CD8-positive, alpha-beta memory T cell (primary cell): Measurements from ENCODE around the gene JADE2. TPM values are rescaled to one million over a fixed set of nuclear protein-coding genes. Genes with fewer than 3 reads are reported as not detected.
"Not testable (repeated sequence)": the region's sequence is repeated elsewhere in the genome, so short reads cannot be mapped to it uniquely, and the experiment has no call there.

Source experiments
- CTCF ChIA-PET: fragments of 350-600 bp; sonication (Branson Sonifier 250); formaldehyde crosslinking; loops from one replicate; lab custom pipeline; 2021; ENCODE audit warnings: antibody characterized with exemption; lab: Charles Lee
- POLR2A ChIA-PET: fragments of 350-600 bp; sonication (Branson Sonifier 250); formaldehyde crosslinking; loops from one replicate; lab custom pipeline; 2021; ENCODE audit warnings: antibody characterized with exemption; lab: Charles Lee
- DNase-seq, 5 donors: peaks; one replicate each; pipeline versions ENCODE4 v3.0.0 to v3.0.0-alpha.2; 2020 to 2022; ENCODE audit warnings: mixed read lengths in 1 of 5
- H3K27ac ChIP-seq: one replicate; pipeline ENCODE4 v1.7.0; 2013; ENCODE audit warnings: low read depth, mild to moderate bottlenecking, low read length, moderate library complexity
- H3K27me3 ChIP-seq: 2 replicates; pipeline ENCODE4 v1.7.0; 2013; ENCODE audit warnings: low read length, mild to moderate bottlenecking; ENCODE audit not compliant: insufficient read depth, poor library complexity, severe bottlenecking
- H3K36me3 ChIP-seq: 2 replicates; pipeline ENCODE4 v1.7.0; 2013; ENCODE audit warnings: mild to moderate bottlenecking, low read length, moderate library complexity; ENCODE audit not compliant: insufficient read depth
- H3K4me1 ChIP-seq: 2 replicates; pipeline ENCODE4 v1.7.0; 2013; ENCODE audit warnings: mild to moderate bottlenecking, low read length, moderate library complexity; ENCODE audit not compliant: insufficient read depth
- H3K4me3 ChIP-seq: 2 replicates; pipeline ENCODE4 v1.7.0; 2013; ENCODE audit warnings: mild to moderate bottlenecking, low read length
- H3K9me3 ChIP-seq: 2 replicates; pipeline ENCODE4 v1.7.0; 2013; ENCODE audit warnings: mild to moderate bottlenecking, low read length
- H3K27ac Mint-ChIP-seq, 8 donors: one replicate each; pipeline ENCODE4 v1.8.0; 2020 to 2021; ENCODE audit warnings: mixed read lengths in 8 of 8, mild to moderate bottlenecking in 6 of 8, inconsistent platforms in 3 of 8, moderate library complexity in 3 of 8
- H3K27me3 Mint-ChIP-seq, 2 donors: one replicate each; pipeline ENCODE4 v1.8.0; 2020 to 2021; ENCODE audit warnings: mixed read lengths in 2 of 2, mild to moderate bottlenecking in 1 of 2, moderate library complexity in 1 of 2
- H3K36me3 Mint-ChIP-seq, 3 donors: one replicate each; pipeline ENCODE4 v1.8.0; 2020 to 2021; ENCODE audit warnings: mixed read lengths in 3 of 3, inconsistent platforms in 1 of 3, mild to moderate bottlenecking in 1 of 3
- H3K4me1 Mint-ChIP-seq, 3 donors: one replicate each; pipeline ENCODE4 v1.8.0; 2020 to 2021; ENCODE audit warnings: mixed read lengths in 3 of 3, inconsistent platforms in 1 of 3, mild to moderate bottlenecking in 1 of 3
- H3K4me3 Mint-ChIP-seq, 7 donors: one replicate each; pipeline ENCODE4 v1.8.0; 2020 to 2021; ENCODE audit warnings: mixed read lengths in 7 of 7, mild to moderate bottlenecking in 6 of 7, moderate library complexity in 4 of 7, inconsistent platforms in 2 of 7
- H3K9me3 Mint-ChIP-seq, 5 donors: one replicate each; pipeline ENCODE4 v1.8.0; 2020 to 2022; ENCODE audit warnings: mixed read lengths in 5 of 5, mild to moderate bottlenecking in 3 of 5, moderate library complexity in 2 of 5, inconsistent platforms in 1 of 5
- polyA plus RNA-seq: library from polyadenylated mRNA; unstranded; fragments of 300-500 nt; fragmentation: Illumina TruSeq; gene quantifications from one replicate; pipeline ENCODE4 v1.2.3, GENCODE V29; 2021
- total RNA-seq, 2 experiments: library from RNA; stranded (reverse); gene quantifications; one replicate each; pipeline ENCODE4 v1.2.3, GENCODE V29; 2021

Gene JADE2
- total and polyA plus RNA-seq, 3 experiments from 2014 or later = 47.1 to 107 (median 105) TPM

DNA sequence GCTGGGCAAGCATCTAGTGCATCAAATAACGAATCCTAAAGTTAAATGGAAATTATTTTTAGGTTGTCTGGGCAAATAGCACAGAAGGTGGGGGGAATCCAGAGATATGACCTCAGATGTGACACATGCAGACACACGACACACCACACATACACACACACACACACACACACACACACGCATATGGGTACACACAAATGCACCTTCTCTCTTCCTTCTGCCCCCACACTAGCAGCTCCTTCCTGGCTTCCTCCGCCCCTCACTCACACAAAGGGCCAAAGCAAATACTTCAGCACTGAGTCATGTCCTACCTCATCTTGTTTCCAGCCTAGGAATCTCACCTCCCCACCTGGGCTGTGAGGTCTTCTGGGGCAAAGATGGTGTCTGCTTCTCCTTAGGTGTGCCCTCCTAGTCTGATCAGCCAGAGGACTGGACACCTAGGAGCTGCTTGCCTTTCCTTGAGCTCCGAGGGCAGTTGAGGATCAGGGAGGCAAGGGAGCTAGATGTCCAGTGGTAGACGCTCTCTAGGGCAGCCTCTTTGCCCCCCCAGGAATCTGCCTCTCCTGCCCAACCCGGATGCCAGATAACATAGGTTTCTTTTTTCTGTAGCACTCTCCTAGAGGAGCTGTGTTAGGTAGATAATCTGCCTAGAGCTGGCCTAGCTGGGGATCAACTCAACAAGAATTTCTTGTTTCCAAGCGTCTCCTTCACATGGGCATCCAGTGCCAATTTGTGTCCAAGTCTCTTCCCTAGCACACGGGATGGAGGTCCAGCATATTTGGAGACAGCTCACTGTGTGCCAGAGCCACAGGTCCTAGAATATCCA is 14.3 kb upstream of the JADE2 start:
- no peak overlapping the region for H3K4me3 ChIP-seq
- no peaks in the 10 kb centered on the region for H3K9me3 Mint-ChIP-seq
- no peaks in the 10 kb centered on the region for H3K9me3 ChIP-seq
- H3K27ac ChIP-seq = no peak overlapping the region
- H3K4me1 Mint-ChIP-seq = peaks cover 0 to 5% (median 4%) of the 10 kb centered on the region in 3 donors
- H3K27ac Mint-ChIP-seq = no peak overlapping the region
- DNase-seq = no peak
- H3K4me1 ChIP-seq = peaks cover 7% of the 10 kb centered on the region
- H3K27me3 Mint-ChIP-seq = no peaks in the 10 kb centered on the region
- H3K4me3 Mint-ChIP-seq = no peak overlapping the region
- no peaks in the 10 kb centered on the region for H3K36me3 ChIP-seq
- ChIA-PET POLR2A (interaction anchor here (0.6 kb wide), 1 partner anchor 325 kb away, joined by 5 read pairs; no protein-coding TSS in a partner anchor), CTCF (interaction anchor here (1.3 kb wide), 1 partner anchor 16 kb away, joined by 4 read pairs; no protein-coding TSS in a partner anchor)
- H3K36me3 Mint-ChIP-seq = no peaks in the 10 kb centered on the region
- H3K27me3 ChIP-seq = no peaks in the 10 kb centered on the region

DNA sequence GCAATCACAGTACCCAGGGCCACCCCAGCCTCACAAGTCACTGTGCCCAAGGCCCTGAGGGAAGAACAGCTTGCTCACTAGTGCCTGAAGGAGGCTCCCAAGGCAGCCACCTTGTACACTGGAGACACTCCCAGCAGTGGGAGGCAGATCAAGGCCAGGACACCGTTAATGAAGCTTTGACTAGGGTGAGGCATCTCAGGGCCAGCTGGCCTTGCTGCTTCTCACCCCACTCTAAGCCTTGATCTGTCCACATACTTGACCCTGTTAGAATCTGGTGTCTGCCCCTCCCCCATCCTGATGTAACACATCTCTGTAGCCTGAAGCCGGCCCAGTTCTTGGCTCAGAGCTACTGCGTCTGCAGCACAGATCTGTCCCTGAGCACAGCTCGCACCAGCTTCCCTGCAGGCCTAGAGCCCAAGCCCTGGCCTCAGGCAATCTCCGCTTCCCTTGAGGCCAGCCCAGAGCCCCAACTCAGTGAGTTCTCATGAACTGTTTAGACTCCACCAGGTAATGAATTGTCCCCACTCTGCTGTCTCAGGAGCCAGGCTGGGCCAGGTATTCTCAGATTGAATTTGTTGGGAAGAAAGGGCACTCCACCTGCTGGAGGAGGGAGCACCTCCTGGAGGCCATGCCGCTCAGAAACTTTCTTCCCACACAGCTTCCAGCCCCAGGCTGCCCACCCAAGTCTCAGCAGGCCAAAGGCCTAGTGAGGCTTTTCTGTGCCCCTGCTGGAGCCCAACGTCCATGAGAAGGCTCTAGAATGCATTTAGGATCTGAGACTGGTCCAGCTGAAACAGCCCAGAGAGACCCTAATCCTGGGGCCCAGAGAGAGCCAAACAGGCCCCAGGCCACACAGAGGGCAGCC is 13.4 kb upstream of the JADE2 start:
- POLR2A ChIA-PET = interaction anchor here (0.6 kb wide), 1 partner anchor 325 kb away, joined by 5 read pairs; no protein-coding TSS in a partner anchor
- Histone ChIP-seq H3K27me3 (no peaks in the 10 kb centered on the region), H3K27ac (no peak overlapping the region), H3K36me3 (no peaks in the 10 kb centered on the region), H3K9me3 (no peaks in the 10 kb centered on the region), H3K4me3 (no peak overlapping the region), H3K4me1 (peaks cover 7% of the 10 kb centered on the region)
- CTCF ChIA-PET = interaction anchor here (1.3 kb wide), 1 partner anchor 15 kb away, joined by 4 read pairs; no protein-coding TSS in a partner anchor
- Mint-ChIP-seq H3K4me3 (no peak overlapping the region), H3K27me3 (no peaks in the 10 kb centered on the region), H3K4me1 (peaks cover 0 to 5% (median 4%) of the 10 kb centered on the region in 3 donors), H3K36me3 (no peaks in the 10 kb centered on the region), H3K27ac (peak overlapping the region in 1 of 8 donors; percentile 11), H3K9me3 (no peaks in the 10 kb centered on the region)
- no peak for DNase-seq

DNA sequence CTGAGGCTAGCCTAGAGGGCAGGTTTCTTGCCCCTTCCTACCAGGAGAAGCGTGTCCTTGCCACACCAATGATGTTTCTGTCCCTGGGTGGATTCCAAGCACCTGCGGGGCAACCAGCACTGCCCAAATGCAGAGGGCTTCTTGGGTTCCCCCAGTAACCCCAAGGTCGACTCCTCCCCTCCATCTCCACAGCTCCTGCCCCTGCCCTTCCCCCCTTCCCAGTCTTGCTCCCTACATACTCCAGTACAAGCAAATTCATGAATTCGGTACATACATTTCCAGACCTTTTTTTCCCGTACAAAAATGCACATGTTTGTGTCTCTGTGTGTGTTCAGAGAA is 12.8 kb upstream of the JADE2 start:
- no peaks in the 10 kb centered on the region for H3K27me3 Mint-ChIP-seq
- peaks cover 0 to 2% (median 0%) of the 10 kb centered on the region in 3 donors for H3K4me1 Mint-ChIP-seq
- H3K27ac ChIP-seq = no peak overlapping the region

DNA sequence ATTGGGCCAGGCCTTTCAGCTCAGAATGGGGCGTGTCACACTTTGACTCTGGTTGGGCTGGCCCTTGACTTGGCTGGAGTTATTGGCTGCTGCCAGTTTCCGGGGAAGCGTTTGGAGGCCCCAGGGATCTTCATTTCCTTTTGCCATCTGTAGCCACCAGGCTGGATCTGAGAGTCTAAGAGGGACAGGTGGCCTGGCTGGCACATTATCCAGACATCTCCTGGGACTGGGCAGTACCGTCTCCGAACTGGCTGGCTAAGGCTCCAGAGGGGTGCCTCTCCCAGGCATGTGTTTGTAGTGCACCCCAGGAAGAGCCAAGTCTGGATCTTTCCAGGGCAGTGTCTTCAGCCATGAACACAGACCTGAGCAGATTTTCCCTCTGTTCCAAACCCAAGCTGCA is 9.7 kb upstream of the JADE2 start:
- Histone ChIP-seq H3K27me3 (no peaks in the 10 kb centered on the region), H3K4me3 (no peak overlapping the region), H3K9me3 (no peaks in the 10 kb centered on the region), H3K27ac (no peak overlapping the region), H3K4me1 (peaks cover 4% of the 10 kb centered on the region), H3K36me3 (no peaks in the 10 kb centered on the region)
- Mint-ChIP-seq H3K9me3 (no peaks in the 10 kb centered on the region), H3K27me3 (no peaks in the 10 kb centered on the region), H3K4me3 (no peak overlapping the region), H3K4me1 (peaks cover 0 to 2% (median 0%) of the 10 kb centered on the region in 3 donors), H3K36me3 (no peaks in the 10 kb centered on the region), H3K27ac (no peak overlapping the region)
- DNase-seq = no peak
- CTCF ChIA-PET = interaction anchor here (1.9 kb wide), 1 partner anchor 103 kb away, joined by 8 read pairs; the partner anchor contains the start of gene CDKN2AIPNL
- POLR2A ChIA-PET = no interaction called here

More for the DNA sequence above, 12.8 kb upstream of the JADE2 start:
- H3K27ac Mint-ChIP-seq = peak overlapping the region in 1 of 8 donors; percentile 58
- no peak for DNase-seq
- peaks cover 7% of the 10 kb centered on the region for H3K4me1 ChIP-seq
- no peaks in the 10 kb centered on the region for H3K9me3 Mint-ChIP-seq
- H3K36me3 ChIP-seq = no peaks in the 10 kb centered on the region
- ChIA-PET CTCF (interaction anchor here (1.3 kb wide), 1 partner anchor 15 kb away, joined by 4 read pairs; no protein-coding TSS in a partner anchor), POLR2A (no interaction called here)
- no peaks in the 10 kb centered on the region for H3K36me3 Mint-ChIP-seq
- H3K27me3 ChIP-seq = no peaks in the 10 kb centered on the region
- no peak overlapping the region for H3K4me3 Mint-ChIP-seq
- H3K4me3 ChIP-seq = no peak overlapping the region
- no peaks in the 10 kb centered on the region for H3K9me3 ChIP-seq

DNA sequence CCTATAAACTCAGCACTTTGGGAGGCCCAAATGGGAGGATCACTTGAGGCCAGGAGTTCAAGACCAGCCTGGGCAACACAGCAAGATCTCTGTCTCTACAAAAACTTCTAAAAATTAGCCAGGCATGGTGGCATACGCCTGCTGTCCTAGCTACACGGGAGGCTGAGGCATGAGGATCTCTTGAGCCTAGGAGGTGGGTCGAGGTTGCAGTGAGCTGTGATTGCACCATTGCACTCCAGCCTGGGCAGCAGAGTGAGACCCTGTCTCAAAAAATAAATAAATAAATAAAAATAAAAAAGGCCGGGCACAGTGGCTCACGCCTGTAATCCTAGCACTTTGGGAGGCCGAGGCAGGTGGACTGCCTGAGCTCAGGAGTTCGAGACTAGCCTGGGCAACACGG is 8.5 kb upstream of the JADE2 start:
- H3K27ac Mint-ChIP-seq, H3K27me3 Mint-ChIP-seq, H3K4me1 Mint-ChIP-seq, H3K27me3 ChIP-seq, H3K4me3 Mint-ChIP-seq, H3K4me3 ChIP-seq, DNase-seq, H3K27ac ChIP-seq, H3K36me3 Mint-ChIP-seq, H3K9me3 ChIP-seq, H3K9me3 Mint-ChIP-seq, POLR2A ChIA-PET, H3K36me3 ChIP-seq, H3K4me1 ChIP-seq: not testable (repeated sequence)
- CTCF ChIA-PET = interaction anchor here (1.9 kb wide), 1 partner anchor 105 kb away, joined by 8 read pairs; the partner anchor contains the start of gene CDKN2AIPNL

DNA sequence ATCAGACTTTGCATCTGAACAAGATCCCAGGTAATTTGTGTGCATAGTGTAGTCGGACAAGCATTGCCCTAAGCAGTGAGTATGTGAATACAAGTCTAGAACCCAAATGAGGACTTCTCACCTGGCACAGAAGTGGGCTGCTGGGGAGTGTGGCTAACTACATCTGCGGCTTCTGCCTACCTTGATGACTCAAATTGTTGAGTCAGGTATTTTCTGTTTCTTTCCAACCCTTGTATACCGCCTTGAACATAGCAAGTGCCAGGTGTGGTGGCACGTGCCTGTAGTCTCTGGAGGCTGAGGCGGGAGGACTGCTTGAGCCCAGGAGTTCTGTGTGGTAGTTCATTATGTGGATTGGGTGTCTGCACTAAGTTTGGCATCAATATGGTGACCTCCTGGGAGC is 7.9 kb upstream of the JADE2 start:
- Histone ChIP-seq H3K4me1 (no peaks in the 10 kb centered on the region), H3K27me3 (no peaks in the 10 kb centered on the region), H3K36me3 (no peaks in the 10 kb centered on the region), H3K4me3 (no peak overlapping the region), H3K27ac (no peak overlapping the region), H3K9me3 (no peaks in the 10 kb centered on the region)
- Mint-ChIP-seq H3K9me3 (no peaks in the 10 kb centered on the region), H3K36me3 (no peaks in the 10 kb centered on the region), H3K4me3 (no peak overlapping the region), H3K27me3 (no peaks in the 10 kb centered on the region), H3K27ac (no peak overlapping the region), H3K4me1 (no peaks in the 10 kb centered on the region)
- no peak for DNase-seq
- ChIA-PET CTCF (interaction anchor here (1.9 kb wide), 1 partner anchor 105 kb away, joined by 8 read pairs; the partner anchor contains the start of gene CDKN2AIPNL), POLR2A (interaction anchor here (0.6 kb wide), 1 partner anchor 58 kb away, joined by 3 read pairs; no protein-coding TSS in a partner anchor)

DNA sequence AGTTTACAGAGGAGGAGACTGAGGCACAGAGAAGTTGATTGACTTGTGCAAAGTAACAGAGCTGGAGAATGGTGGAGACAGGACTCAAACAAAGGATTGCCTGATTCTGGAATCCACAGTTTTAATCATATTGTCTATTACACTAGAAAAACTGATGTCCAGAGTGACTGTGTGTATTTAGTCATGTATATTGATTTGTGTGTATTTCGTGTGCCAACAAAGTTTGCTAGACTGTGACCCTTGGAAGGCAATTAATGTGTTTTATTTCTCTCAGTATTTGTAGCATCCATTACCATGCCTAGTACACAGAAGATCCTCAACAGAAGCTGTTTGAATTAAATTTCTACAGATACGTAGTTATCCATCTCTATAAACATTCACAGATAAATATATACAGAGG is 5.5 kb upstream of the JADE2 start:
- Histone ChIP-seq H3K4me1 (peaks cover 8% of the 10 kb centered on the region), H3K27ac (no peak overlapping the region), H3K36me3 (no peaks in the 10 kb centered on the region), H3K9me3 (no peaks in the 10 kb centered on the region), H3K27me3 (no peaks in the 10 kb centered on the region), H3K4me3 (no peak overlapping the region)
- ChIA-PET POLR2A (interaction anchor here (0.5 kb wide), 1 partner anchor 15 kb away, joined by 5 read pairs; no protein-coding TSS in a partner anchor), CTCF (interaction anchor here (0.9 kb wide), 1 partner anchor 90 kb away, joined by 3 read pairs; no protein-coding TSS in a partner anchor)
- no peaks in the 10 kb centered on the region for H3K9me3 Mint-ChIP-seq
- DNase-seq = no peak
- H3K4me1 Mint-ChIP-seq = peaks cover 11 to 14% (median 11%) of the 10 kb centered on the region in 3 donors
- peak overlapping the region in 1 of 8 donors; percentile 7 for H3K27ac Mint-ChIP-seq
- peaks cover 0 to 6% (median 0%) of the 10 kb centered on the region in 3 donors for H3K36me3 Mint-ChIP-seq
- peak overlapping the region in 1 of 7 donors; percentile 22 for H3K4me3 Mint-ChIP-seq
- H3K27me3 Mint-ChIP-seq = peaks cover 0 to 5% of the 10 kb centered on the region in 2 donors
